ENCODE measurements around the gene SLCO3A1.

SLCO3A1 gene

GRCh38 chr15:92128788-92129187, 275.3 kb downstream of the SLCO3A1 start:
- no peak for DNase-seq (ENCODE audit: low read depth in 2 of 2)

GRCh38 chr15:92130244-92130643, 276.7 kb downstream of the SLCO3A1 start:
- DNase-seq (ENCODE audit: low read depth in 2 of 2): no peak

GRCh38 chr15:92130906-92131305, 277.4 kb downstream of the SLCO3A1 start:
- DNase-seq (ENCODE audit: low read depth in 2 of 2): no peak

GRCh38 chr15:92132982-92133755, 279.7 kb downstream of the SLCO3A1 start:
- DNase-seq (ENCODE audit: low read depth in 2 of 2): no peak

- DNase-seq (ENCODE audit: low read depth in 2 of 2): no peak
These were observed 287.3 kb downstream of the SLCO3A1 start for GRCh38 chr15:92140796-92141195.

DNA sequence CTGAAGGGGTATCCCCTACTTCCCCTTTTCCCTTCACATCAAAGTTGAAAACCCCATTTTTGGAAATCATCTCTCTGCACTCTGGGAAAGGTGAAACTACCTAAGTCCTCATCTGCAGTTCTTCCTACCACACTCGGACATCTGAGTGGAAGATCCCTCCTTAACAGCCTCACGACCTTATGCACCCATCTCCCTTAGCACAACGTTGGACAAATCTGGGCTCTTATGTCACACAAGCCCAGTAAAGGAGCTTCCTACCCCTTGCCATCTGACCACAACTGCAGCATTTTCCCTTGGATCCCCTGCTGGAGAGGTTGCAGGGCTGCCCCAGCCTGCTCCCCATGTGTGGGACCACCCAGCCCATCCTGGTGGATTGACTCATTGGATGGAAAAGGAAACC, 288.1 kb downstream of the SLCO3A1 start:
- DNase-seq (ENCODE audit: low read depth in 2 of 2): no peak

DNA sequence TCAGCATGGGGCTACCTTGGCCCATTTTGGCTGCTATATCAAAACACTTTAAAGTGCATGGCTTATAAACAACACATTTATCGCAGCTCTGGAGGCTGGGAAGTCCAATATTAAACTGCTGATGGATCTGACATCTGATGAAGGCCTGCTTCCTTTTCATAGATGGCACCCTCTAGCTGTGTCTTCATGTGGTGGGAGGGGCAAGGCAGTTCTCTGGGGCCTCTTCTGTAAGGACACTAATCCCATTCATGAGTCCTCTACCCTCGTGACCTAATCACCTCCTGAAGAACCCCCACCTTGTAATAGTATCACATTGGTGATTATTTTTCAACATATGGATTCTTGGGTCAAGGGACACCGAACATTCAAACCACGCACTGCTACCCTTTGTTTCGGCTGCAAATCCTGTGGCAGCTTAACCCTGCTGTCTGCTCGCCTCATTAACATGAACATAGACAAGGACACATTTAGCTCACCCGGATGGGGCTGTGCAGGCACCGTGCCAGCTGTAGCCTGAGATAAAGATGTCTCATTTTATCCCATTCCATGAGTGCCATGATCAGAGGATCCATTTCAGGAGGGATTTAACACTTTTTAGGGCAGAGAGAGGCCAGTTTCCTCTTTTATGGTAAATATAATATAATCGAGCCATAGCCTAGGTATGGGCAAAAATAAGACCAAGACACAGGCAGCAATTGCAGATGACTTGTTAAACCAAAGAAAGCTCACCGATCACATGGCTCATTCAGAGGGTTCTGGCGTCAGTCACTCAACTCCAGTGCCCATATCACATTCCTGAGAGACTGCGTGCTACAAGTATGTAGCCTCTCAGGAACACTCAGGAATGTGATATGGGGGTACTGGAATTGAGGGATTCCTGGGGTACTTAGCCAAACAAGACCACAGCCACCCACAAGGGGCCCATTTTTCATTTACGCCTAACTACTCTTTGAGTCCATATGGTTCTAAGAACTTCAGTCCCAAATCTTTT, 289.0 kb downstream of the SLCO3A1 start:
- DNase-seq (ENCODE audit: low read depth in 2 of 2): no peak

DNA sequence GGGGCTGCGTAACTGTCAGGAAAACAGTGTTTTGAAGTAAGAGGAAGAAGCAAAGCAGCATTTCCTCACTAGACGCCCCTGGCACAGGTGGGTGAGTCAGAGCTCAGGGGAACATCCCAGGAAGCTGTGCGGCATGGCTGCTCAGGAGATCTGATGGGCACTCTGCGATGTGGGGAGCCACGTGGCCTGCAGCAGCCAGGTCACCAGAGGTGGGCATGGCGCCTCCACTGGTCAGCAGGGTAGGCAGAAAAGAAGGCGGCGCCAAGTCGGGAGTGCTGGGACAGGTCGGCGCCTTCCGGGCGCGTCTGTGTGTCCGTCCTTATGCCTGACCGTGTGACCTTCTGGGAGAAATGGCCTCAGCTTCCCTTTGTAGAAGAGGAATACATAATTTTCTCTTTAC, 290.3 kb downstream of the SLCO3A1 start:
- no peak for DNase-seq (ENCODE audit: low read depth in 2 of 2)

DNA sequence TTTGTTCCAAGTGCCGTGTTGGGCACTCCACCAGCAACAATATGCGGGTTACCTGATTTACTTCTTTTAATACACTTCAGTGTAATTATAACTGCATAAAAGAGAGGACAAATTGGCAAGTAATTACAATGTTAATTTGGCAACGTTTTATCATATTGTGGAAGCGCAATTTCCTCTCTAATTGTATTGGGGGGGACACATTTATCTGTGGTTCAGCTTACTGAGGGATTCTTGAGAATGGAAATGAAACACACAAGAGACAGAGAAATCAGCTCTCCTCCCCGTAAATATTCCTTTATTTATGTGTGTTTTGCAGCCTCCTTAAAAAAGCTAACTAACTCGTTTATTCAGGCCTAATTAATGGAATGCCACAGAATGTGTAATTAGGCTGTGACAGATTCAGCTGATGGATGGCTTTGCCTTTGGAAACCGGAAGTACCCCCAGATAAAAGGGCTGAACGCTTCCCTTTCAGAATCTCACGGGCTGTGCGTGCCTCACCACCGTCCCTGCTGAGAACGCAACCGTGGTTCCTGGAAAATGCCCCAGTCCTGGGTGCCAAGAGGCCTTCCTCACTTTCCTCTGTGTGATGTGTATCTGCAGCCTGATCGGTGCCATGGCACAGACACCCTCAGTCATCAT, 293.1 kb downstream of the SLCO3A1 start:
- no peak for DNase-seq (ENCODE audit: low read depth in 2 of 2)

DNA sequence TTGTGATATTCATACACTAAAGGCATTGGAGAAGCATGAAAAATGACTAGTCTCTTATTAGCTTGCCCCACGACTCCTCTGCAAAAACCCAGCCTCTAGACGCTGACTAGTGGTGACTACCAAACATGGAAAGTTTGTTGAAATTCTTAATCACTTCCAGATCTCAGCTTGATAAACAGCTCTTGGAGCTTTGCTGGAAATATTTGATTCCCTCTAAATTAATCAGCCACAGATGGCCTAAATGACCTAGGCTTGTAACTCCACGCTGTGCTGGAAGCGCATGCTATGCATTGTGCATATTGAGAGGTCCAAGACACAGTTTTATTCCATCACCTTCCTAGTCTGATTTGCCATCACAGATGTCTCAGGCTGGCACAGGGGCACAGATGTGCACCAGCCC, 295.5 kb downstream of the SLCO3A1 start:
- DNase-seq (ENCODE audit: low read depth in 2 of 2): no peak

- DNase-seq (ENCODE audit: low read depth in 2 of 2): no peak
These were observed 296.0 kb downstream of the SLCO3A1 start for GRCh38 chr15:92149465-92149864.

- no peak for DNase-seq (ENCODE audit: low read depth in 2 of 2)
These were observed 297.7 kb downstream of the SLCO3A1 start for GRCh38 chr15:92151168-92151567.

GRCh38 chr15:92151741-92152140, 298.2 kb downstream of the SLCO3A1 start:
- DNase-seq (ENCODE audit: low read depth in 2 of 2): no peak

GRCh38 chr15:92152983-92153382, 299.5 kb downstream of the SLCO3A1 start:
- DNase-seq (ENCODE audit: low read depth in 2 of 2): no peak

DNA sequence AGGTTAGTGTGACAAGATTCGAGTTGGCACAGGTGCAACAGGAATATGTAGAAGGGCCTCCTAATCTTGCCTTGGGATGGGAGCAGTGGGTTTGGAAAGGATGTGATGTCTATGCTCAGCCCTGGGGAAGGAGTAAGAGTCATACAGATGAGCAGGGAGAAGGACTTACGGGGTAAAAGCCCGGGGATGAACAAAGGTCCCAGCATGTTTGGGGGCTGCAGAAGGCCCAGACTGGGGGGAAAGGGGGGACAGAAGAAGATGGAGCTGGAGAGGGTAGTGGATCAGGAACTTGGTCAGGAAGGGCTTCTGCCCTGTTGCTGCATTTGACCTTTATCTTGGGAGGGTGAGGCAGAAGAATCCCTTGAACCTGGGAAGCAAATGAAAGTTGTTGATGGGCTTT, 300.1 kb downstream of the SLCO3A1 start:
- no peak for DNase-seq (ENCODE audit: low read depth in 2 of 2)

GRCh38 chr15:92155934-92156333, 302.4 kb downstream of the SLCO3A1 start:
- DNase-seq (ENCODE audit: low read depth in 2 of 2): no peak

- DNase-seq (ENCODE audit: low read depth in 2 of 2): no peak
These were observed 304.3 kb downstream of the SLCO3A1 start for GRCh38 chr15:92157666-92158298.

DNA sequence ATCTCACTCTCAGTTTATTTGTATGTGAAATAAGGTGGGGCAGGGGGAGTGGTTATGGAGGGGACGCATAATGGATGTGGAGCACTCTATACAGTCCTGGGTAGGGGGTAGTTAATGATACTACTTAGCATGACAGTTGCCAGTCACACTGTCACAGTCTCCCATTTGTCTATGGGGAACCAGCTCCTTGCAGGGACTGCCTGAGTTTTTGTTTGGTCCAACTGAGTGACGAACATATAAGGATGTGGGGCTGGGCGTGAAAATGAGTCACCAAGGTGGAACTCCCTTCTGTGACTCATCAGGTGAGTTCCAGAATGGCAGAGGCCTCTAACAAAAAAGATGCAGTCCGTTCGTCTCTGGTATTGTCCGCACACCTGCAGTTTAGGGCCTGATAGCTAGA, 304.9 kb downstream of the SLCO3A1 start:
- peak; percentile 5 for DNase-seq (ENCODE audit: low read depth in 2 of 2)

GRCh38 chr15:92159481-92159880, 306.0 kb downstream of the SLCO3A1 start:
- no peak for DNase-seq (ENCODE audit: low read depth in 2 of 2)

DNA sequence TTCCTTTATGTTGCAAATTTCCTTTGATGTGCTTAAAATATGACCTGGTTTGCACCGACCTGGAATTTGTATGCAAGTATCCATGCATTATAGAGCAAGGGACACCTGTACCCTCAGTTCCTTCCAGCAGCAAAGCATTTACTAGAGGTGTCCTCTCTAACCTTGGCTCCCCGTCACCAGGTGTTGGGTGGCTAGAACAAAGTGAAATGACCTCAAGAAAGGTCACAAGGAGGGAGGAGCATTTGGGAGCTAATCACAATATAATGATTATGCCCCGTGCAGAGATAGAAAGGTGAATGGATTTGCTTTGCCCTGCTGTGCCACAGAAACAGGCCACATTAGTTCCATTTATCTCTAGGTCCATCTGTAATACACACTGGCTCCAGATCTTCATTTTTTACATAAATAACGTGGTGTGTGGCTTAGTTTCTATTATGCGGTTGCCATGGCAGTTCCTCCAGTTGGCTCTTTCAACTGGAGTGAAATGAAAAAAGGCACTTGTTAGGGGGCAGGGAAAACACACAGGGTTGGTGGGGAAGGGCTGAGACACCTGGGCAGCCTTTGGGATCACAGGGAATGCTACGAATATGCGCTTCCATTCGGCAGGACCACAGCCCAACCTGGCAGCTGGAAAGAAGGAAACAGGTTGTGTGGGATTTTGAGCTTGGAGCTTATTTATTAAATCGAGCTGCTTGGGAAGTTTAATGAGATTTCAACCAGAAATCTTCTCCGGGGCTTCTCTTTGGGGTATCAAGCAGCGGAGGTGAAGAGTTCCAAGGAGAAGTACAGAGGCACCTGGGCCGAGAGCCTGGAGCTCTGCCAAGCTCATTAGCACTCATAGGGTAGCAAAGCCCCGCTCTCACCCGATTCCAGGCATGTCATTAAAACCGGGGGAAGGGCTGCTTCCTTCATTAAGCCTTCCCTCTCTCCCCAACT, 306.7 kb downstream of the SLCO3A1 start:
- no peak for DNase-seq (ENCODE audit: low read depth in 2 of 2)
